HG03135 (cell line): ENCODE measurements around the gene BBS9.

ENCODE experiments used
- ATAC-seq: cut with Tn5 transposase; IDR thresholded peaks from one replicate; pipeline ENCODE4 v1.9.1; 2021; ENCODE audit warnings: mild to moderate bottlenecking, moderate library complexity; ENCODE audit not compliant: unreplicated experiment

BBS9 gene

DNA sequence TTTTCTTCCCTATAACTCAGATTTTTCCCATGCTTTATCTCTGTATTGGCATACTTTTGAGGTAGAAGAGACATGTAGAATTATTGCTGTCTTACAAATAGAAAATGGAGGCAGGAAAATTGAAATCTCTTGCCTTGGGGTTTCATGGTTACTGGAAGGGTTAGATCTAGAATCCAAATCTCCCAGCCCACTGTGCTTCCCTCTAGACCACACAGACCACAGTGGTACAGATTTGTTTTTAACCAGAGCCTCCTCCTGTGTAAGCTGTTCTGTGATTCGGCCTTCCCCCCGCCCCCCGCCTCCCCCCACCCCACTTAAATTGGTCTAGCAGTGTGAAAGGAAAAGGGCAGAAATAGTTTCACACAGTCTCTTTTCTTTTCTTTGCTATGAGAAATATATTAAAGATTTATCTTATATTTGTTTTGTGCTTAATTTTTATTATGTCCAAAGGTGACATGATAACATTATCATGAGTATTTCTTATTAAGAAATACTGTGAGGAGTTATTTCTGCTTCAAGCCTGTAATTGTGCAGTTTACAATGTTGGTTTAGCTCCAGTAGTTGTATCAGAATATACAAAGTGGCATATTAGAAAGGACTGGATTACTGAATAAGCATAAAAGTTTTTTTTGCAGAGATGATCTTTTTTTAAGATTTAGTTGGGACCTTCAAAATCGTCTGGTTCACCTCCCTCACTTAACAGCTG lies 407.2 kb downstream of the BBS9 start:
- ATAC-seq: no peak

GRCh38 chr7:33537104-33537477 lies 407.7 kb downstream of the BBS9 start:
- ATAC-seq: no peak

GRCh38 chr7:33539198-33539597 lies 409.8 kb downstream of the BBS9 start:
- no peak for ATAC-seq

DNA sequence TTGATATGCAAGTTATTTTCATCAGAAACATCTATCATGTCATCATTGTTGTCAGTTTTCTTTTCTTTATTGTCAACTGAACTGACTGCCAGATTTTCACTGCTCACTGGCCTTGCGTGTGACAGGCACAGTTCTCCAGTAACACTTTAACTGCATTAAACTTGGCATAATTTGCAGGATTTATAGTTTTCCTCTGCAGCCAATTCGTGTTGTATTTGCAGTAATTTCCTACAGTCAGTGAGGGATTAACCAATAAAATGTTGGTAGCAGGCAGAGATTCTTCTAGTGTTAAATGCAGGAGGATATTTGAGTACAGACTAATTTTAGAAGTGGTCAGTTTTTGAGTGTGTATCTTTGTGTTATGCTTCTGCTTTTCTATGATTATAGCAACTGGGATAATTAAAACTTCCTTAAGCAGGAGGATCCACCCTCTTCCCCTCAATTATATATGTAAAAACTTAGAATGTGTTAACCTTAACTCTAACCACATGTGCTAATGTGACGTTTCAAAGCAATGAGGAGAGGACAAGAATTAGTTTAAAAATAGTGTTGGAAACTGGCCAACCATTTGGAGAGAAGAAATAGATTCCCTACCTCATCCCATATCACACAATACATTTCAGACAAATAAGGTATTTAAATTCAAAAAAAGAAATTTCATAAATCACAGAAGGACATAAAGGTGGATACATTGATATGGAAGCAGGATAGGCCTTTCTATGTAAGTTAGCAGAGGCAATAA lies 410.5 kb downstream of the BBS9 start:
- ATAC-seq: no peak

DNA sequence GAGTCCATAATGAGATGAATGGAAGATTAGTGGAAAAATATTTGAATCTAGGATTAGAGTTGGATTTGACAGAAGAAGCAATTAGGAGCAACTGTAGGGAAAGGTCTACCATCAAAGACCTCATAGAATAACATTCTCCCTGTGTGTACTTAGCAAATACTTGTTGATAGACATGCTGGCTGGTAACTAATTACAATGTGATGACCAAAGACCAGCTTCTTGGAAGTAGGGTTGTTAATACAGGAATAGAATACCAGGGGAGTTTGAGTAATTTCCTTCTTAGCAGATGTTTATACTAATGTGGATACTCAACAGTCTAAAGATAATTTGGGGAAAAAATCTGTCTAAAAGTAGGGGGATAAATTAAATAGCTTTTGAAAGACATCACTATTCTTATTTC lies 418.5 kb downstream of the BBS9 start:
- ATAC-seq: no peak

- ATAC-seq: no peak
These were observed 421.0 kb downstream of the BBS9 start for GRCh38 chr7:33550363-33550762.

GRCh38 chr7:33550979-33551378 lies 421.6 kb downstream of the BBS9 start:
- no peak for ATAC-seq

GRCh38 chr7:33554046-33554445 lies 424.7 kb downstream of the BBS9 start:
- no peak for ATAC-seq

- no peak for ATAC-seq
These were observed 425.2 kb downstream of the BBS9 start for GRCh38 chr7:33554576-33554975.

- ATAC-seq: no peak
These were observed 427.1 kb downstream of the BBS9 start for GRCh38 chr7:33556472-33556871.

DNA sequence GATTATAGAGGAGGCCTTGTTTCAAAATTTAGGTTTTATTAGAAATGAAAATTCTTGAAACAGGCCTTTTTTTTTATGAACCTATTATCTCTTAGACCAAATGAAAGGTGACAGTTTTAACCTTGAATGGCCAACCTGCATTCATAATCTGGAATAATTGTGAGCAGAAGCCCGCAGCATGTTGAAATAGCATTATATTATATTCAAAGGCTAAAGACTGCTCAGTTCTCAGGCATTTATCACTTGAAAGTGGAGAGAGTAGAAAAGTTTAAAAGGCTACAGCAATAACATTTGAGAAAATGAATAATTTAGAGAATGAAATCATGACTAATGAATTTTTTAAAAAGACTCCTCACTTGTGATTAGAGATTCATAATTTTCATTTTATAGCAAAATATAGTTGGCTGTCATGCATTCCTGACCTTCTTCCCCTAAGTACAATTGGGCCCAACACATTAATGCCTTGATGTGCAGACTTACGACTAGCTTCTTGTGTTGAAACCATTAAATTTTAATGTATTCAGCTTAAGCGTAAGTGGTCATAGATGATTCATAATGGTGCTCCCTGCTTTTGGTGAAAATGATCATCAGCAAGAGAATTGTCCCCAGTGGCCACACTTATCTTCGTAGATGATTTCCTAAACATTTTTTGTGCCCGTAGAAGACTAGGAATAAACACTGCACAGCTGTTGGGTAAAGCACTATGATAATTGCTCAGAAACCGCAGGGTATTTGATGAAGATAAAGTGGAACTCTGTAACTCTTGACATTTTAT lies 429.4 kb downstream of the BBS9 start:
- no peak for ATAC-seq

DNA sequence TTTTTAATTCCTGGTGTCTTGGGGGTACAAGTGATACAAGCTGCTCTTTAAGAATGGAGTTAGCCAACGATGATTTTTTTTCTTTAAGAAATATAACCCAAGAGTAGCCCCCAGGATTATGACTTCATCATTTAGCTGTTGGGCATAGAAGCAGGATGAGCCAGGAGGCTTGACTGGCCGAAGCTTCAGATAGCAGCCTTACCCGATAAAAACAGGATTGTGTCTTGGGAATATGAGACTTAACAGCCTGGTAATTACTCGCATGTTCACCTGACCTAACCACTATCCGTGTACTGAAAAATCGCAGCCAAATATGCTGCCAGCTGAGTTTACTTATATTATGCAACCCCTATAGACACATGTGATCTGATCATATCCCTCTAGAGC lies 430.0 kb downstream of the BBS9 start:
- ATAC-seq: no peak

GRCh38 chr7:33562996-33563395 lies 433.6 kb downstream of the BBS9 start:
- ATAC-seq: no peak

DNA sequence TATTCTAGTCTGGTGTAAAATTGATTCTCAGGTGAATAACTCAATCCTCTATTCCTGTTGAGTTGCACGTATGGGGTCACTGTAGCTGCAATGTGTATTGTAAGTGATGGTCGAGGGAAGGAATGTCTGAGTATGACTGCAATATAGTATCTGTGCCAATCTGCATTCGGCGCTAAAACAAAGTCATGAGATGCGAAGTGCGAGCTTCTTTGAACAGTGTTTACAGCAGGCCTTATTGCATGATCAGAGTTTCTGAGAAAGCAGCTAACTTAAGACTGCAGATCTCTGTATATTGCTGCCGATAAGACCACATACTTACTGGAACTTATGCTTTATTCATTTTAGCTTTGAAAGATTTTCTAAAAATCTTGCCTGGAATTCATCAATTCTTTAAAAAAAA lies 434.3 kb downstream of the BBS9 start:
- no peak for ATAC-seq

DNA sequence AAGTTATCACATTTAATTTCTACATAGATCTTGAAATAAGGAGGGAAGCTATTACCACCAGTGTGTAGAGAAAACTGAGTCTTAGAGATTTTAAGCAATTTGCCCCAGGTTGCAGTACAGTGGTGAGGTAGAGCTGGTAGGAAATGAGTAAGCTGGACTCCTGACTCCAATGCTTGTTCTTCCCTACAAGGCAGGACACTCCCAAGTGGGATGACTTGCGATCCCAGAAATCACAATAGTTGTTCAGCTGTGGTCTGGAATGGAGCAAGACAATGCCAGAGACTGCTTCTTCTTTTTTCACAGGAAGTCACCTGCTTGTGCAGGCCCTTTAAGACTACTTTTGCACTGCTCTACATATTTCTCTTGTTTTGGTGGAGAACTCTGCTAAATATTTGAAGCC lies 448.8 kb downstream of the BBS9 start:
- no peak for ATAC-seq

DNA sequence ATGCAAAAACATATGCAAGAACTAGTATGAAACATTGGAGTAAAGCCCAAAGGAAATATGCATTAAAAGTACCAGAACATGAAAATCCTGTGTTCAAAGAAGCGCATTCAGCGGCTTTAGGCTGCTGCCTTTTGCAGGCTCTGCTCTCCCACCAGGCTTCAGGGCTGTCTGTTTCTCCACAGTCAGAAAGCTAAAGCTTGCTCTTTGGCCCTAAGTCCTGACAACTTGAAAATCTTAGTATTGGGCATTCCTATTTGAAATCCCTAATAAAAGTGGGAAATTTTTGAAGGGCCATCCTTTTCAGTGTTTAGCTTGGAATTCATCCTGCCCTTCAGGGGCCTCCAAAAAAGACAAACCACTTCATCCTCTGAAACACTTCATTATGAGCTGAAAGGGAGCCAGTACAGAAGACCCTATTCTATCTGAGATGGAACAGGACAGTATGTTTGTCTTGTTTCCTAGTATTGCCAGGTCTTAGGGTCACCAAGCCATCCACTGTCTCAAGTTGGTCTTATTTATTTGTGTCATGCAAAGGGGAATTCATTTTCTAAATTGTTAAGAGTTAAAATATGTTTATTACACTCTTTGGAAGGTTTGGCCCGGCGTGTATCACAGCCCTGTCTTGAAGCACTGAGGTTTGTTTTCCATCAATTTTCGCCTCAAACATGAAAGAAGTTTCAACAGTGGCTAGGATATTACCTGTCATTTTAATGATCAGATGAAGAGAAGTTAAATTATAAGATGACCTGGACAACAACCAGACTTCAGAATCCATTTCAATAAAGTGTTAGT lies 449.7 kb downstream of the BBS9 start:
- ATAC-seq: no peak

- ATAC-seq: no peak
These were observed 450.3 kb downstream of the BBS9 start for GRCh38 chr7:33579673-33579960.

DNA sequence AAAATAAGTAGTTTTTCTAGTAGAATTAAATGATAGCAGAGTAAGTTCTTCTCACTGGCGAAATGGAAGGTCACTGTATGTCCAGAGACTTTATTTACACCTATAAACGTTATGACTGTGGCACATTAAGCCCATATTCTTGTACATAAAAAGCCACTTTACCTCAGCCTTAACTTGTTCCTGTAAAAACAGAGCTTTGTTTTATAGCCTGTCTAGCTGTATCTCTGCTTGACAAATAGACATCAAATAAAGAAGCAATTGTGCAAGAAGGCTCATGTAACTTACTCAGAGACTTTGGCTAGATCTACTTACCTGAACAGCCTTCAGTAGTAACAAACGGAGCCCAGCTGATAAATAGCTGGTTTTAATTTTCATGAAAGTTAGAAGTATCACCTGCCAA lies 451.9 kb downstream of the BBS9 start:
- no peak for ATAC-seq

DNA sequence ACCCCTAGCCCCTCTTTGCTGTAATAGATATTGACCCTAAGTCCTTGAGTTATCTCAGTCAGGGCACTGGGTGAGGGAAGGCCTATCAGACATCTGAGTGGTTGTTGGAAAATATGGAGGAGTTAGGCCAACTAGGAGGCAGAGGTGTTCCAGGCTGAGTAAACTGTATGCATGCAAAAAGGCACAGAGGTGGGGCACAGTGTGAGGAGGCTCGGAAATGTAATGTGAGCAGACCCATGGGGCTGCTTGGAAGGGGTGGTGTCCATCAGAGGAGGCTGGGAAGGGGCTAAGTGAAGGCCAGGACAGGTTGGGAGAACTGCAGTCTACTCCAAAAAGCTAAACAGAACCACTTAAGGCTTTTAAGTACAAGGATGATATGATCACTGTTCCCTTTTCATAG lies 452.7 kb downstream of the BBS9 start:
- no peak for ATAC-seq

GRCh38 chr7:33582533-33582932 lies 453.2 kb downstream of the BBS9 start:
- no peak for ATAC-seq

- no peak for ATAC-seq
These were observed 460.5 kb downstream of the BBS9 start for GRCh38 chr7:33589911-33590310.
